ENCODE results near the gene DNAJB9. TPM values are rescaled to one million over a fixed set of nuclear protein-coding genes. Genes with fewer than 3 reads are reported as not detected.

Gene DNAJB9
- total and polyA plus RNA-seq, 2 of the 13 experiments (the other 11 are each of a cell fraction or from before 2014, with no cell fraction given): 8.6 to 16.4 TPM

DNA sequence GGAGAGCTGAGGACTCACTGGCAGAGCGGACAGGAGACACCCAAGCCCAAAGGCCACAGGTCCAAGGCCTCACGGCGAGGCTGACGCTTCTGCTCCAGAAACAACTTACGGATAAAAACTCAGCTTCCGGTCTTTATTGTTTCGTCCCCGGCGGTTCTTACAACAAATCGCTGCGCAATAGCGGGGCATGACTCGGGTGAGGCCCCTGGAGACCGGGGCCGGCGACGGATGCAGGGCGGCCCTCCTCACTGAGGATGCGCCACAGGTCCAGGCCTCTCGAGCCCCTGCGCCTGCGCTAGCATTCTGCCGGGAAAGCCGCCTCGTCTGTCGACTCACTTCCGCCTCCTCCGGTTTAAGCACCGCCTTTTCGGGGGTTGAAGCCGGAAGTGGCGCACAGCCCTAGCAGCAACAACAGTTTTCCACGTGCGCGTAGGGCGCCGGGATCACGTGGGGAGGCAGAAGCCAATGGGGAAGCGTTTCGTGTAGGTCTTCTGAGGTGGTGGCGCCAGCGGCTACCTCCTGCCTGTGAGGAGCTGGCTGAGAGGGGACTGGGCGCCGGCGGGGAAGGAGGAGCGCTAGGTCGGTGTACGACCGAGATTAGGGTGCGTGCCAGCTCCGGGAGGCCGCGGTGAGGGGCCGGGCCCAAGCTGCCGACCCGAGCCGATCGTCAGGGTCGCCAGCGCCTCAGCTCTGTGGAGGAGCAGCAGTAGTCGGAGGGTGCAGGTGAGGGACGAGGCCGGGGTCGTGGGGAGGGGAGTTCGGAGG lies at the start of gene DNAJB9, which contains the start of gene THAP5 (continued):
- TF ChIP-seq MXI1 (IDR thresholded peaks at IDR 0.05; ENCODE audit: borderline replicate concordance, low read depth, low read length) (peak; percentile 96; the same call in 2 of the 3 replicates), ELF3 (CRISPR knock-in tag; IDR thresholded peaks at IDR 0.05) (peak; percentile 94), THYN1 (CRISPR knock-in tag; IDR thresholded peaks at IDR 0.05; ENCODE audit: borderline replicate concordance, low read depth) (no peak), RBM22 (optimal IDR thresholded peaks at IDR 0.05; ENCODE audit: low read length) (no peak), MATR3 (CRISPR knock-in tag; IDR thresholded peaks at IDR 0.05) (no peak), ZNF546 (CRISPR knock-in tag; conservative IDR thresholded peaks at IDR 0.05) (peak; percentile 24; the same call in 1 of the 2 replicates), NCOA2 (CRISPR knock-in tag; IDR thresholded peaks at IDR 0.05) (peak; percentile 46; the same call in 1 of the 2 replicates), NKX3-1 (CRISPR knock-in tag; IDR thresholded peaks at IDR 0.05) (no peak; the same call in 1 of the 2 replicates), HNRNPLL (IDR thresholded peaks at IDR 0.05; ENCODE audit: low read depth, low read length, poor library complexity, severe bottlenecking) (peak; percentile 76), SRSF1 (optimal IDR thresholded peaks at IDR 0.05; ENCODE audit: low read depth, low read length) (no peak), ZNF776 (CRISPR knock-in tag; IDR thresholded peaks at IDR 0.05) (no peak; the same call in 1 of the 2 replicates), NCOA5 (CRISPR knock-in tag; IDR thresholded peaks at IDR 0.05) (no peak), SNRNP70 (IDR thresholded peaks at IDR 0.05; ENCODE audit: low read depth, low read length) (no peak), SP140L (CRISPR knock-in tag; IDR thresholded peaks at IDR 0.05; ENCODE audit: borderline replicate concordance) (no peak), ZNF460 (CRISPR knock-in tag; IDR thresholded peaks at IDR 0.05; ENCODE audit: borderline replicate concordance) (peak; percentile 48; the same call in 1 of the 2 replicates), NPAS2 (CRISPR knock-in tag; IDR thresholded peaks at IDR 0.05; ENCODE audit: borderline replicate concordance) (no peak), ZNF569 (CRISPR knock-in tag; IDR thresholded peaks at IDR 0.05; ENCODE audit: borderline replicate concordance) (0 out of 2 replicates have a peak, but pooled peaks have one; percentile 59), ZNF616 (CRISPR knock-in tag; IDR thresholded peaks at IDR 0.05; ENCODE audit: low read depth) (peak; percentile 94), ZNF737 (CRISPR knock-in tag; IDR thresholded peaks at IDR 0.05; ENCODE audit: borderline replicate concordance) (no peak; the same call in 1 of the 2 replicates), GATAD2A (CRISPR knock-in tag; IDR thresholded peaks at IDR 0.05) (peak; percentile 58), ZNF841 (CRISPR knock-in tag; IDR thresholded peaks at IDR 0.05; ENCODE audit: borderline replicate concordance) (0 out of 2 replicates have a peak, but pooled peaks have one; percentile 44), ZNF101 (CRISPR knock-in tag; IDR thresholded peaks at IDR 0.05; ENCODE audit: borderline replicate concordance, low read depth) (peak; percentile 89; the same call in 1 of the 2 replicates)
- TF ChIP-seq, protein P1, sequence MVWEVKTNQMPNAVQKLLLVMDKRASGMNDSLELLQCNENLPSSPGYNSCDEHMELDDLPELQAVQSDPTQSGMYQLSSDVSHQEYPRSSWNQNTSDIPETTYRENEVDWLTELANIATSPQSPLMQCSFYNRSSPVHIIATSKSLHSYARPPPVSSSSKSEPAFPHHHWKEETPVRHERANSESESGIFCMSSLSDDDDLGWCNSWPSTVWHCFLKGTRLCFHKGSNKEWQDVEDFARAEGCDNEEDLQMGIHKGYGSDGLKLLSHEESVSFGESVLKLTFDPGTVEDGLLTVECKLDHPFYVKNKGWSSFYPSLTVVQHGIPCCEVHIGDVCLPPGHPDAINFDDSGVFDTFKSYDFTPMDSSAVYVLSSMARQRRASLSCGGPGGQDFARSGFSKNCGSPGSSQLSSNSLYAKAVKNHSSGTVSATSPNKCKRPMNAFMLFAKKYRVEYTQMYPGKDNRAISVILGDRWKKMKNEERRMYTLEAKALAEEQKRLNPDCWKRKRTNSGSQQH (CRISPR knock-in tag; IDR thresholded peaks at IDR 0.05; ENCODE audit: low read depth): peak; percentile 76; the same call in 1 of the 2 replicates
- TF ChIP-seq, protein P2, sequence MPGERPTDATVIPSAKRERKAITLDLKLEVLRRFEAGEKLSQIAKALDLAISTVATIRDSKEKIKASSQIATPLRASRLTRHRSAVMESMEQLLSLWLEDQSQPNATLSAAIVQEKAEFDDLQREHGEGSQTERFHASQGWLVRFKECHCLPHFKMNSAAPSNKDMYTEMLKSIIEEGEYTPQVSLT (CRISPR knock-in tag; IDR thresholded peaks at IDR 0.05; ENCODE audit: borderline replicate concordance, low read depth): no peak
- TF ChIP-seq, protein P3, sequence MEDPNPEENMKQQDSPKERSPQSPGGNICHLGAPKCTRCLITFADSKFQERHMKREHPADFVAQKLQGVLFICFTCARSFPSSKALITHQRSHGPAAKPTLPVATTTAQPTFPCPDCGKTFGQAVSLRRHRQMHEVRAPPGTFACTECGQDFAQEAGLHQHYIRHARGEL (CRISPR knock-in tag; IDR thresholded peaks at IDR 0.05): no peak; the same call in 1 of the 2 replicates
- TF ChIP-seq, protein P4, sequence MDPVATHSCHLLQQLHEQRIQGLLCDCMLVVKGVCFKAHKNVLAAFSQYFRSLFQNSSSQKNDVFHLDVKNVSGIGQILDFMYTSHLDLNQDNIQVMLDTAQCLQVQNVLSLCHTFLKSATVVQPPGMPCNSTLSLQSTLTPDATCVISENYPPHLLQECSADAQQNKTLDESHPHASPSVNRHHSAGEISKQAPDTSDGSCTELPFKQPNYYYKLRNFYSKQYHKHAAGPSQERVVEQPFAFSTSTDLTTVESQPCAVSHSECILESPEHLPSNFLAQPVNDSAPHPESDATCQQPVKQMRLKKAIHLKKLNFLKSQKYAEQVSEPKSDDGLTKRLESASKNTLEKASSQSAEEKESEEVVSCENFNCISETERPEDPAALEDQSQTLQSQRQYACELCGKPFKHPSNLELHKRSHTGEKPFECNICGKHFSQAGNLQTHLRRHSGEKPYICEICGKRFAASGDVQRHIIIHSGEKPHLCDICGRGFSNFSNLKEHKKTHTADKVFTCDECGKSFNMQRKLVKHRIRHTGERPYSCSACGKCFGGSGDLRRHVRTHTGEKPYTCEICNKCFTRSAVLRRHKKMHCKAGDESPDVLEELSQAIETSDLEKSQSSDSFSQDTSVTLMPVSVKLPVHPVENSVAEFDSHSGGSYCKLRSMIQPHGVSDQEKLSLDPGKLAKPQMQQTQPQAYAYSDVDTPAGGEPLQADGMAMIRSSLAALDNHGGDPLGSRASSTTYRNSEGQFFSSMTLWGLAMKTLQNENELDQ (CRISPR knock-in tag; IDR thresholded peaks at IDR 0.05; ENCODE audit: borderline replicate concordance): no peak
